ENCODE results near the gene CELA3B.
A peak's percentile ranks its signal among the peaks of the same experiment; 100 is the strongest.
"Not testable (repeated sequence)": the region's sequence is repeated elsewhere in the genome, so short reads cannot be mapped to it uniquely, and the experiment has no call there.

CELA3B gene

GRCh38 chr1:22014575-22015206 lies 37.9 kb downstream of the CELA3B start:
- not testable (repeated sequence) for DNase-seq

DNA sequence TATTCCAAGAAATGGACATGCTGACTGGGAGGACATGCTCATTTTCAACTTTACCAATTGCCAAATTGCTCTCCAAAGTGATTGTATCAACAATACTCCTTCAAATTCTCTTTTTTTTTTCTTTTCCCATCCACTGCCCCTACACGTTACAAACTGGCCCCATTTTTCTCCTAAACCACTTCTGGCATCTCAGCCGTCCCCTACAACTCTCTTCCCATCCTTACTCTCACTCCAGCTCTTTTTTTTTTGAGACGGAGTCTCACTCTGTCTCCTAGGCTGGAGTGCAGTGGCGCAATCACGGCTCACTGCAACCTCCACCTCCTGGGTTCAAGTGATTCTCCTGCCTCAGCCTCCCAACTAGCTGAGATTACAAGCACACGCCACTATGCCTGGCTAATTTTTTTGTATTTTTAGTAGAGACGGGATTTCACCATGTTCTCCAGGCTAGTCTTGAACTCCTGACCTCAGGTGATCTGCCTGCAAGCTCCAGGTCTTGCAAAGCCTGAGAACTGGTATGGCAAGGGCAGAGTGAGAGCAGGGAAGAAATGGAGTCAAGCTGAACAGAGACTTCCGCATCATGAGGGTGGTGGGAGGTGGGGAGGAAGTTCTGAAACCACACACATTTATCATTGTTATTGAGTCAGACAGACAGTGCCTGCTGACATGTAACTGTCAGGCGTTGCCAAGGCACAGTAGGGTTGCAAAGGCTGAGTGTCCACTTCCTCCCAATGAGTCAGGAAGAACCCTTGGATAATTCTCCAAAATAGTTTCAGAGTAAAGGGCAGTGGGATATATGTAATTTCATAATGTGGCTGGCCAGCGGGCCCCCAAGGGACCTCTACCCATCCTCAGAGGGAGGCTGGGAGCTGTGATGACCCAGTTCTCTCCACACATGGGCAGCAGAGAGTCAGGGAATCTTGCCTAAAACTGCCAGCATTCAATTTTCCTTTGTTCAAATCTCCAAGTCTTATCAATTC lies 42.0 kb downstream of the CELA3B start:
- DNase-seq, result no peak

DNA sequence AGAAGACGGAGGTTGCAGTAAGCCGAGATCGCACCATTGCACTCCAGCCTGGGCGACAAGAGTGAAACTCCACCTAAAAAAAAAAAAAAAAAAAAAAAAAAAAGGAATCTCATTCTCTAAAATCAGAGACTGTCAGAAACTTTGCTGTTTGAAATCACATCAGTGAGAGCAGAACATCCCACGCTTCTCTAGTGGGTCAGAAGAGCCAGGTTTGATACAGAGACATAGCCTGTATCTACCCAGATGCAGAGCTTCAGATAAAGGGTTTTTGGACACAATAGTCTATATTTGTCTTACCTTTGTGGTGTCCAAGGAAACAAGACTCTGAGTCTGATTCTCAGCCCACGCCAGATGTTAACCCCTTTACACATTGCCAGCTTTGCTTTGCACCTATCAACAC lies 44.2 kb downstream of the CELA3B start:
- DNase-seq, result no peak

GRCh38 chr1:22024485-22025367 lies 47.9 kb downstream of the CELA3B start:
- no peak for DNase-seq

- peak; percentile 82 for DNase-seq
These were observed 48.7 kb downstream of the CELA3B start for GRCh38 chr1:22025368-22026155.

GRCh38 chr1:22026924-22027289 lies 50.1 kb downstream of the CELA3B start:
- no peak for DNase-seq

- no peak for DNase-seq
These were observed 53.2 kb downstream of the CELA3B start for GRCh38 chr1:22030057-22030456.

GRCh38 chr1:22030473-22030872 lies 53.7 kb downstream of the CELA3B start:
- DNase-seq, result no peak

GRCh38 chr1:22031214-22031962 lies 54.6 kb downstream of the CELA3B start:
- no peak for DNase-seq

- not testable (repeated sequence) for DNase-seq
These were observed 58.0 kb downstream of the CELA3B start for GRCh38 chr1:22034834-22035233.

DNA sequence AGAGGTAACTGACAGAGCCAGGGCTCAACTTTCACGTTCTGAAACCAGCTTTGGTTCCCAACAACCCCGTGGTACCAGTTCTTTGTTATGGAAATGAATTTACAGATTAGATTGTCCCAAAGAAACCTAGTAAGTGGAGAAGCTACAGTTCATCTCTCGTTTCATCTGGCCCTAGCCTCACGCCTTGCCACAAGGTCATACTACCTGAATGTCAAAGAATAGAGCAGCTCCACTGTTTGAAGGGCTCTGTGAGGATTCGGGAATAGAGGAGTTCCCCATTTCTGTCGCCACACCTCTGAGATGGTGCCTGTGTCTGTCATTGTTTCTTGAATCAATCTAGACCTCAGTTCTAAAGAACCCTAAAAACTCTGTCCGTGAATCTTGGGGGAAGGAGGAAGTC lies 60.7 kb downstream of the CELA3B start:
- no peak for DNase-seq

DNA sequence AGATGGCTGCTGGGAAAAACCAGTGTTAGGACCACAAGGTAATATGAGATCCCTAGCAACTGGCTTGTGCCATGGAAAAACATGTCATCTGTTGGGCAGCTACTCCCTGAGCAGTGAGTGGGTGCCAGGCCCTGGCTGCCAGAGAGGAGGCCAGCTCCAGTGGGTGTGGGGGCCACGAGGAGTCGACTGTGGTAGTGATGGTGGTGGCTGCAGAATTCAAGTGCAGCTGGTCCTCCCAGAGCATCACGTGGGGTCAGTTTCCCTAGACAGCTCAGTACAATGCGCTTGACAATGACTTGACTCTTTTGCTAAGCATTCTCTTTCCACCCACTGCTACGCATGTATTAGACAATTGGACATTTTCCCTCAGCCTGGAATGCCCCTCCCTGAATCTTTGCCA lies 61.2 kb downstream of the CELA3B start:
- no peak for DNase-seq
